Activated CD8-positive, alpha-beta T cell treated with anti-CD3 and anti-CD28 coated beads for 36 hours (primary cell): ENCODE data around the gene GASK1B. TPM values are rescaled to one million over a fixed set of nuclear protein-coding genes. Genes with fewer than 3 reads are reported as not detected.
A peak's percentile ranks its signal among the peaks of the same experiment; 100 is the strongest.

Experiments used
- ATAC-seq: fragments of 200-7000 bp; cut with Tn5 transposase; one replicate; pipeline ENCODE4 v1.10.0; 2021; ENCODE audit warnings: mild to moderate bottlenecking, moderate library complexity
- CTCF ChIA-PET: fragments of 350-600 bp; sonication (Branson Sonifier 250); formaldehyde crosslinking; loops from one replicate; lab custom pipeline; 2021; ENCODE audit warnings: antibody characterized with exemption; lab: Charles Lee
- POLR2A ChIA-PET: fragments of 350-600 bp; sonication (Branson Sonifier 250); formaldehyde crosslinking; loops from one replicate; lab custom pipeline; 2021; ENCODE audit warnings: antibody characterized with exemption; lab: Charles Lee
- DNase-seq: peaks from one replicate; pipeline ENCODE4 v3.0.0-alpha.2; 2020
- H3K27ac Mint-ChIP-seq: one replicate; pipeline ENCODE4 v1.8.0; 2021; ENCODE audit warnings: mild to moderate bottlenecking, mixed read lengths
- H3K27me3 Mint-ChIP-seq: one replicate; pipeline ENCODE4 v1.8.0; 2021; ENCODE audit warnings: mixed read lengths
- H3K36me3 Mint-ChIP-seq: one replicate; pipeline ENCODE4 v1.8.0; 2021; ENCODE audit warnings: low read depth, mixed read lengths
- H3K4me1 Mint-ChIP-seq: one replicate; pipeline ENCODE4 v1.8.0; 2021; ENCODE audit warnings: low read depth, mixed read lengths
- H3K4me3 Mint-ChIP-seq: one replicate; pipeline ENCODE4 v1.8.0; 2021; ENCODE audit warnings: mild to moderate bottlenecking, moderate library complexity, mixed read lengths
- H3K9me3 Mint-ChIP-seq: one replicate; pipeline ENCODE4 v1.8.0; 2021; ENCODE audit warnings: mixed read lengths
- intact Hi-C: fragments of 100-400 bp; cut with micrococcal nuclease; formaldehyde crosslinking; loops from one replicate; pipeline ENCODE4 v1.10.0; 2022
- total RNA-seq, 2 experiments: library from RNA; stranded (reverse); gene quantifications; one replicate each; pipeline ENCODE4 v1.2.3, GENCODE V29; 2021
- TF ChIP-seq, protein P1 (sequence below): fragments of 200-600 bp; IDR thresholded peaks from one replicate; pipeline ENCODE4 v1.8.0; 2022; ENCODE audit warnings: antibody characterized with exemption, mild to moderate bottlenecking

GASK1B gene
- total RNA-seq, 2 experiments from 2014 or later, result not detected

DNA sequence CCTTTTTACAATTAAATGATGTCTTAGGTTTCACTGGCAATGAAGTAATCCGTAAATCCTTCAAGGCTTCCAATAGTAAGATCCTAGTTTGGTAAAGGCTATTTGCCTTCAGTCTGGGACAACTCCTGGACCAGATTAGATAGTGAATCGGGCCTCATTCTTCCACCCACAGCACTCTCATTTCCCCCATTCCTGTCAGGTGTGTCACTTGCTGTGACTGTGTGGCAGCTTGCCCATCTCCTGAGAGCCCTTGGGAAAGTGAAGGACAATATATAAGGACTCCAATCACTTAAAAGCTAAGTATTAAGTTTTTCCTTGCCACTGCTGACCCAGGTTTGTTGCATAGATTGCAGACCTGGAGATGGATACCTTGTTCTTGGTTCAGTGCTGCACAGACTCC lies 3.3 kb upstream of the GASK1B start:
- no peak for DNase-seq
- peaks cover 20% of the 10 kb centered on the region for H3K27me3 Mint-ChIP-seq
- CTCF ChIA-PET, result no interaction called here
- no peaks in the 10 kb centered on the region for H3K9me3 Mint-ChIP-seq
- no peak for ATAC-seq
- H3K4me1 Mint-ChIP-seq, result no peaks in the 10 kb centered on the region
- no peak overlapping the region for H3K4me3 Mint-ChIP-seq
- no peak overlapping the region for H3K27ac Mint-ChIP-seq
- POLR2A ChIA-PET, result no interaction called here
- H3K36me3 Mint-ChIP-seq, result no peaks in the 10 kb centered on the region
- TF ChIP-seq, protein P1, sequence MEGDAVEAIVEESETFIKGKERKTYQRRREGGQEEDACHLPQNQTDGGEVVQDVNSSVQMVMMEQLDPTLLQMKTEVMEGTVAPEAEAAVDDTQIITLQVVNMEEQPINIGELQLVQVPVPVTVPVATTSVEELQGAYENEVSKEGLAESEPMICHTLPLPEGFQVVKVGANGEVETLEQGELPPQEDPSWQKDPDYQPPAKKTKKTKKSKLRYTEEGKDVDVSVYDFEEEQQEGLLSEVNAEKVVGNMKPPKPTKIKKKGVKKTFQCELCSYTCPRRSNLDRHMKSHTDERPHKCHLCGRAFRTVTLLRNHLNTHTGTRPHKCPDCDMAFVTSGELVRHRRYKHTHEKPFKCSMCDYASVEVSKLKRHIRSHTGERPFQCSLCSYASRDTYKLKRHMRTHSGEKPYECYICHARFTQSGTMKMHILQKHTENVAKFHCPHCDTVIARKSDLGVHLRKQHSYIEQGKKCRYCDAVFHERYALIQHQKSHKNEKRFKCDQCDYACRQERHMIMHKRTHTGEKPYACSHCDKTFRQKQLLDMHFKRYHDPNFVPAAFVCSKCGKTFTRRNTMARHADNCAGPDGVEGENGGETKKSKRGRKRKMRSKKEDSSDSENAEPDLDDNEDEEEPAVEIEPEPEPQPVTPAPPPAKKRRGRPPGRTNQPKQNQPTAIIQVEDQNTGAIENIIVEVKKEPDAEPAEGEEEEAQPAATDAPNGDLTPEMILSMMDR, result no peak
- intact Hi-C loops, result no loop called here

DNA sequence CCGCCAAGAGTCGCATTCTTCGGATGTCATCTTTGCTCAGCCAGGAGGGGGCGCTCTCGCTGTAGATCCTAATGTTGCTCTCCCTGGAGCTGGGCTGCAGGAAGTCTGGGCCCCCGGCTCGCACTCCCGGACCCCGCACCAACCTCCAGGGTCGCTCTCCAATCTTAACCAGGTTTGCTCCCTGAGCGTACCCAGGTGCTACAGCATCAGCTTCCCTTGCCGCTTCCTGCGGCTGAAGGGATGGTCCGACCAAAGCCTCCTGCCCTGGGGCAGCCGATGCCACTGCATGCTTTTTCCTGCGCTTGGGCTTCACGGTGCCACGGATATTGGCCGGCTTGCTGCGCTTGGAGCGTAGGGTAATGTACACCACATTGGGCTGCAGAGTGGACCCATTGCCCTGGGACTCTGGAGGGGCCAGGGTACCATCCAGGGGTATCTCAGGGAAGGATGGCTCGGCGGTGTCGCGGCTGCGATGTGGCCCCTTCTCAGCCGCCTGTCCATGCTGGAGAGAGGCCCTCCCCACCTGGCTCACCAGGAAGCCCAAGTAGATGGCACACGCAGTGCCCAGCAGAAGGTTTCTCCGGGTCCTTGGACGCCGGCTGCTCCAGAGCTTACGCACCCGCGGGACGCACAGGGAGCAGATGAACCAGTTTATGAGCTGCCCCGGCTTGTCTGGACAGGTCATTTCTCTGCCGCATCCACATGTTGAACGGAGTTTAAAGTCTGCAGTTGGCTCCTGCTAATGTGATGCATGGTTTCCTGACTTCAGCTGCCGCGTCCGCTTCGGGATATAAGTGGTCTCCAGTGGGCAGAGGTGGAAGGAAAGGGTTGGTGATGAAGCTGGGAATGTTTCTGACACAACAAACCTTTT lies 1.9 kb downstream of the GASK1B start:
- ChIA-PET CTCF (interaction anchor here (0.8 to 1.6 kb wide), 4 partner anchors 12 to 176 kb away, joined by 3 to 6 read pairs (median 3); no protein-coding TSS in a partner anchor), POLR2A (no interaction called here)
- intact Hi-C loops, result no loop called here
- H3K27me3 Mint-ChIP-seq, result peaks cover 31% of the 10 kb centered on the region
- H3K4me3 Mint-ChIP-seq, result no peak overlapping the region
- H3K27ac Mint-ChIP-seq, result no peak overlapping the region
- TF ChIP-seq, protein P1, result peak; percentile 66
- no peak for ATAC-seq
- H3K4me1 Mint-ChIP-seq, result no peaks in the 10 kb centered on the region
- no peaks in the 10 kb centered on the region for H3K36me3 Mint-ChIP-seq
- H3K9me3 Mint-ChIP-seq, result no peaks in the 10 kb centered on the region
- DNase-seq, result peak; percentile 45

GRCh38 chr4:158169931-158170690 lies 2.7 kb downstream of the GASK1B start:
- no peak for ATAC-seq
- intact Hi-C loops, result no loop called here
- Mint-ChIP-seq H3K27ac (no peak overlapping the region), H3K4me3 (no peak overlapping the region), H3K9me3 (no peaks in the 10 kb centered on the region), H3K4me1 (no peaks in the 10 kb centered on the region), H3K36me3 (no peaks in the 10 kb centered on the region), H3K27me3 (peaks cover 30% of the 10 kb centered on the region)
- TF ChIP-seq, protein P1, result no peak
- ChIA-PET POLR2A (no interaction called here), CTCF (interaction anchor here (0.8 to 1.6 kb wide), 5 partner anchors 13 to 175 kb away, joined by 3 to 6 read pairs (median 3); no protein-coding TSS in a partner anchor)
- no peak for DNase-seq

DNA sequence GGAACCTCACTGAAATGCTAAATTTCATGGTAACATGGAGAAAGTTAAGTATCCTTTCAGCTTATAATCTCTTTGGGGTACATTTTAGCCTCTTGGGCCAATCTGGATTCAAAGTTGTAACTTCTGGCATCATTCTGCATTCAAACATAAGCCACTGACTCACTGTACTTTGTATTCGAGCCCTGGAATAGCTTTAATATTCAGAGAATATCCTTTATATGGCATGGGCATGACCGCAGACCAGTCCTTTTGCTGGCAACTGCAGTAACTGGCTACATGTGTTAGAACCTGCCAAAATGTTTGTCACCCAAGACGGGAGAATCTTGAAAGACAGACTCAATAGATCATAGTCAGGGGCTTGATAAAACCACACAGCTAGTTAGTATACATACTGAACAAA lies 3.3 kb downstream of the GASK1B start:
- POLR2A ChIA-PET, result no interaction called here
- Mint-ChIP-seq H3K27me3 (peaks cover 30% of the 10 kb centered on the region), H3K36me3 (no peaks in the 10 kb centered on the region), H3K4me3 (no peak overlapping the region), H3K9me3 (no peaks in the 10 kb centered on the region), H3K4me1 (no peaks in the 10 kb centered on the region), H3K27ac (no peak overlapping the region)
- DNase-seq (no peak), ATAC-seq (no peak)
- TF ChIP-seq, protein P1, result no peak
- CTCF ChIA-PET, result interaction anchor here (1.2 to 1.6 kb wide), 3 partner anchors 14 to 36 kb away, joined by 3 to 6 read pairs (median 4); no protein-coding TSS in a partner anchor
- intact Hi-C loops, result no loop called here
